Skeletal muscle satellite cell (primary cell): ENCODE measurements around the gene ATE1.

Source experiments
- H3K27me3 ChIP-seq: 2 replicates; pipeline ENCODE4 v1.7.0; 2013; ENCODE audit warnings: low read length; ENCODE audit not compliant: control insufficient read depth, insufficient read depth
- H3K36me3 ChIP-seq: 2 replicates; pipeline ENCODE4 v1.7.0; 2013; ENCODE audit warnings: mild to moderate bottlenecking, control low read depth, low read length; ENCODE audit not compliant: insufficient read depth
- H3K4me1 ChIP-seq: 2 replicates; pipeline ENCODE4 v1.7.0; 2013; ENCODE audit warnings: low read length; ENCODE audit not compliant: control insufficient read depth, insufficient read depth
- H3K4me2 ChIP-seq: 2 replicates; pipeline ENCODE4 v1.7.0; 2013; ENCODE audit warnings: mild to moderate bottlenecking, low read length
- H3K4me3 ChIP-seq: 2 replicates; pipeline ENCODE4 v1.7.0; 2013; ENCODE audit warnings: low read length
- H3K9ac ChIP-seq: 2 replicates; pipeline ENCODE4 v1.7.0; 2013; ENCODE audit warnings: mild to moderate bottlenecking, low read depth, low read length, moderate library complexity
- H3K9me3 ChIP-seq: replicated peaks from 2 replicates; pipeline ENCODE4 v1.7.0; 2013; ENCODE audit warnings: mild to moderate bottlenecking, control low read depth, low read length

The ATE1 gene

DNA sequence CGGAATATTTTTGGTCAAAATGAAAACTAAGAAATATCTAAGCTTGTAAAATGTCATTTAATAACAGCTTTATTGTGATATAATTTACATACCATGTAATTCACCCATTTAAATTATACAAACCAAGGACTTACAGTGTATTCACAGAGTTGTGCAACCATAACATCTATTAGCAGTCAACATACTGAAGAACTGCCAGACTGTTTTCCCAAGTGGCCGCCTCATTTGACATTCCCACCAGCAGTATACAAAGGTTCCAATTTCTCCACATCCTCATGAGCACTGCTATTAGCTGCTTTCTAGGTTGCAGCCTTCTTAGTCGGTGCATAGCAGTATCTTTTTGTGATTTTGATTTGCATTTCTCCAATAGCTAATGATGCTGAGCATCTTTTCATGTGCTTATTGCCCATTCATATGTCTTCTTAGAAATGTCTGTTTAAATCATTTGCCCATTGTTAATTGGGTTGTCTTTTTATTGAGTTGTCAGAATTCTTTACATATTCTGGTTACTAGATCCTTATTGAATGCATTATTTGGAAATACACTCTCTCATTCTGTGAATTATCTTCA, 176.6 kb downstream of the ATE1 start:
- no peaks in the 10 kb centered on the region for H3K27me3 ChIP-seq
- no peak overlapping the region for H3K4me3 ChIP-seq
- H3K4me2 ChIP-seq: no peak overlapping the region
- H3K9ac ChIP-seq: no peak overlapping the region
- peaks cover 20% of the 10 kb centered on the region for H3K4me1 ChIP-seq
- no peaks in the 10 kb centered on the region for H3K9me3 ChIP-seq
- no peaks in the 10 kb centered on the region for H3K36me3 ChIP-seq

GRCh38 chr10:121747163-121747775, 180.6 kb downstream of the ATE1 start:
- Histone ChIP-seq H3K4me3 (no peak overlapping the region), H3K9ac (no peak overlapping the region), H3K9me3 (no peaks in the 10 kb centered on the region), H3K27me3 (no peaks in the 10 kb centered on the region), H3K4me1 (no peaks in the 10 kb centered on the region), H3K36me3 (peaks cover 7% of the 10 kb centered on the region), H3K4me2 (no peak overlapping the region)

GRCh38 chr10:121741248-121741792, 186.5 kb downstream of the ATE1 start:
- Histone ChIP-seq H3K4me3 (no peak overlapping the region), H3K36me3 (peaks cover 7% of the 10 kb centered on the region), H3K9ac (no peak overlapping the region), H3K4me2 (no peak overlapping the region), H3K27me3 (no peaks in the 10 kb centered on the region), H3K4me1 (no peaks in the 10 kb centered on the region), H3K9me3 (no peaks in the 10 kb centered on the region)

- no peak overlapping the region for H3K4me3 ChIP-seq
- no peak overlapping the region for H3K4me2 ChIP-seq
- H3K9me3 ChIP-seq: no peaks in the 10 kb centered on the region
- peaks cover 3% of the 10 kb centered on the region for H3K27me3 ChIP-seq
- H3K36me3 ChIP-seq: peaks cover 7% of the 10 kb centered on the region
- H3K4me1 ChIP-seq: no peaks in the 10 kb centered on the region
- no peak overlapping the region for H3K9ac ChIP-seq
Measured at GRCh38 chr10:121740069-121740468, 187.8 kb downstream of the ATE1 start.

GRCh38 chr10:121739114-121739513, 188.7 kb downstream of the ATE1 start:
- Histone ChIP-seq H3K4me2 (no peak overlapping the region), H3K4me1 (no peaks in the 10 kb centered on the region), H3K9me3 (no peaks in the 10 kb centered on the region), H3K36me3 (peaks cover 7% of the 10 kb centered on the region), H3K9ac (no peak overlapping the region), H3K4me3 (no peak overlapping the region), H3K27me3 (peaks cover 7% of the 10 kb centered on the region)

DNA sequence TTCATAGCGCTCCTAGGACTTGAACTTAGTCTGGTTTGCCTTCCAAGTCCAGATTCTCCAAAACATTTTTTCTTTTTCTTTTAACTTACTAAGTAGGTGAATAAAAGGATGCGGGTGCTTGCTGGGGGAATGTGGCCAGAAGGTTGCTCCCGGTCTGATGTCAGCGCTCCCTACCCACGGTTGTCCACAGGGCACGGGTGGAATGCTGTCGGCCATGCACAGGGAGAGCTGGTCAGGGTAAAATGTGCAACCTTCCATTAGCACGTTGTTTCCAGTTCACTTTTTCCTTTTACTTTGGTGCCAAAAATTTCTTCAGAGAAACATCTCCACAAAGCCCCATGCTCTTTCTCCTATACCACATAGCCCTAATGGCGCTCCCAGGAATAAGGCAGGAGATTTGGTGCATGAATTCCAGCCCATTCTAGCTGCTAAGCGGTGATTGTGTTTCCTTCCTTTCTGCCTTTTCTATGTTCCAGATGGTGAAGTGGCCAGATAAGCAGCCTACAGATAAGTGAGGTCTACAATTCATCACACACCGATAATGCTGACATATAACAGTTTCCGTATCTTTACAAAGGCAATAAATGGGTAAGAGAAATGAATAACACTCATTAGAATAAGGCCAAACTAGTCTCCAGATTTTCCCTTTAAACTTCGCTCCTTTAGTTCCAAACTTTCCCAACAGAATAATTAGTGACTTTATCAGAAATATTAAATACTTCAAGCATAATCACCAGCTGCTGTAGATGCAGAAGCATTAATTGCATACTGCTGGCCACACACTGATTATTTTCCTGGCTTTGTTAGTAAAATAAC, 191.3 kb downstream of the ATE1 start:
- no peaks in the 10 kb centered on the region for H3K36me3 ChIP-seq
- H3K9me3 ChIP-seq: no peaks in the 10 kb centered on the region
- H3K4me1 ChIP-seq: no peaks in the 10 kb centered on the region
- no peak overlapping the region for H3K4me3 ChIP-seq
- H3K27me3 ChIP-seq: peaks cover 14% of the 10 kb centered on the region
- no peak overlapping the region for H3K9ac ChIP-seq
- no peak overlapping the region for H3K4me2 ChIP-seq

- no peak overlapping the region for H3K4me2 ChIP-seq
- no peaks in the 10 kb centered on the region for H3K9me3 ChIP-seq
- H3K9ac ChIP-seq: no peak overlapping the region
- H3K36me3 ChIP-seq: no peaks in the 10 kb centered on the region
- peaks cover 14% of the 10 kb centered on the region for H3K27me3 ChIP-seq
- H3K4me1 ChIP-seq: no peaks in the 10 kb centered on the region
- H3K4me3 ChIP-seq: no peak overlapping the region
Measured at GRCh38 chr10:121735263-121735662, 192.6 kb downstream of the ATE1 start.

DNA sequence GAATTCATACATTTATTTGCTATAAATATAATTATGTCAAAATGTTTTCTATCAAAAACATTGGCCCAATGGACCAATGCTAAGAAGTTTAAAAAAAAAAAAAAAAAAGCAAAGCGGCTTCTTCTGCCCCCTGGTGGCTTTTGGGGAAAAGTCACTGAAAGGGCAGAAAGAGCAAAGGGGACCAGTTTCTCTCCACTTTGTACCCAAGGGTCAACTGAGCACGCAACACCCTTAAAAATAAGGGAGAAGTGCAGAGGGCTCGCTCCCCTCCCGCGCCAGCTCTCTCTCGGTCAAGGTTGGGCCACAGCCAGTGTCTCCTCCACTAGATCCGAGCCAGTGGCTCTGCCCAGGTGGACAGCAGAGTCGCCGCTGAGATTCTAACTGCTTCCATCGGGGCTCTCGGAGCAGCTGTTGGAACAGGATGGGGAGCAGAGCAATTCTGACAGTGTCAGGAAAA, 193.2 kb downstream of the ATE1 start:
- H3K9me3 ChIP-seq: no peaks in the 10 kb centered on the region
- H3K27me3 ChIP-seq: peaks cover 14% of the 10 kb centered on the region
- no peaks in the 10 kb centered on the region for H3K4me1 ChIP-seq
- no peak overlapping the region for H3K4me3 ChIP-seq
- H3K4me2 ChIP-seq: peak overlapping the region; percentile 52
- H3K36me3 ChIP-seq: no peaks in the 10 kb centered on the region
- no peak overlapping the region for H3K9ac ChIP-seq

DNA sequence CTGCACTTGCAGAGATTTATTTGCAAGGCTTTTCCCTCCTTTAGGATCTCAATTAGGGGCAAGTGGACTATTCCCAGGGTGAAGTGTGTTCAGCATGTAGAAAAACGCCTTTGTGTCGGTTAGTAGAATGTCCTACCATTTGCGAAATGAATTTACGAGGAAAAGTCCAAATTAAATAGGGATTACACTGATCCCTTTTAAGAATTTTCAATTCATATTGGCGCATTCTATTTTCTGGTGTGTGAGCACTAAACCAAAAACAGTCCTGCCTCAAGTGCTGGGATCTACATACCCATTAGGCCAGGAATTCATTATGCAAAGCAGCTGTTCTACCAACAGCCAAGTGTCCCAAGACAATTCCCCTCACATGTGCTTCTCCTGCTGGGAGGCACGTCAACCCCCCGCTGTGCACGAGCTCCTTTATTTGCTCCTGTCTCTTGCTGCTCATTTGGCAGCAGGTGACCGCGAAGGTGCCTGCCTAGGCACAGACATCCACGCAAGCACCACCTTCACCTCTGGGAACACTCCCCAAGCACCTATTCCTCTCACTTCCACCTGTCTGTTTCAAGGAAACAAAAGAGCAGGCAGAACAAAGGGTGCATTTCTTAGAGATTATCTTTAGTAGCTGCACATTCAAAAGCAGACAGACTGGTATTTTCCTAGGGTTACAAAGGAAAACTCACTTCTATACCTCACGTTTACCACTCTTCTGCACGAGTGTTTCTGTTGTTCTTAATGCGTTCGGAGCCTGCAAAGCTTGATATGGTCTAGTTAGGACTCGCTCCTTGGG, 195.0 kb downstream of the ATE1 start:
- peaks cover 14% of the 10 kb centered on the region for H3K27me3 ChIP-seq

DNA sequence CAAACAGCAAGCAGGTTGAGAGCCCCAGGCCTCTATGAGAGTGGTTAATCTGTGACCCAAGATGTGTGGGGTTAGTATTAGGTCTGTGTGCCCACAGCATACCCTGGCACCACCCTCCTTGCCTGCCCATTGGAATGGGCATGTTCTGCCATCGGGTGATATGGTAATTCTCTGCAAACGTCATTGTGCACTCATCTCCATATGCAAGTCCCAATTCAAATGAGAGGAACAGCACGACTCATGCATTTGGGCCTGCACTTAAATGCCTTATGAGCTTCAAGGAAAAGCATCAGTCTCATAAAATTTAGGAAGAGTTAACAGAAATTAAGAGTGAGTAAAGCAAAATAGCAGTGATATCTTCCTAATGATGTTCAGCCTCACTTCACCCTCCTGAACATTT, 195.7 kb downstream of the ATE1 start:
- H3K4me3 ChIP-seq: no peak overlapping the region
- no peak overlapping the region for H3K4me2 ChIP-seq
- no peaks in the 10 kb centered on the region for H3K9me3 ChIP-seq
- no peak overlapping the region for H3K9ac ChIP-seq
- H3K4me1 ChIP-seq: no peaks in the 10 kb centered on the region
- H3K27me3 ChIP-seq: peaks cover 14% of the 10 kb centered on the region
- H3K36me3 ChIP-seq: no peaks in the 10 kb centered on the region

More for the DNA sequence above, 195.0 kb downstream of the ATE1 start:
- Histone ChIP-seq H3K4me3 (no peak overlapping the region), H3K36me3 (no peaks in the 10 kb centered on the region), H3K4me1 (no peaks in the 10 kb centered on the region), H3K9me3 (no peaks in the 10 kb centered on the region), H3K9ac (no peak overlapping the region), H3K4me2 (no peak overlapping the region)

GRCh38 chr10:121724282-121724681, 203.5 kb downstream of the ATE1 start:
- H3K36me3 ChIP-seq: no peaks in the 10 kb centered on the region
- no peaks in the 10 kb centered on the region for H3K4me1 ChIP-seq
- no peak overlapping the region for H3K4me3 ChIP-seq
- H3K9me3 ChIP-seq: no peaks in the 10 kb centered on the region
- no peak overlapping the region for H3K4me2 ChIP-seq
- no peak overlapping the region for H3K9ac ChIP-seq
- peaks cover 3% of the 10 kb centered on the region for H3K27me3 ChIP-seq
